NCI-H2081 (cell line): ENCODE data around the gene PTPRN2.

Source experiments
- DNase-seq, 2 experiments: peaks; one replicate each; lab custom pipeline; 2025; lab: John Stamatoyannopoulos, UW

Gene PTPRN2

DNA sequence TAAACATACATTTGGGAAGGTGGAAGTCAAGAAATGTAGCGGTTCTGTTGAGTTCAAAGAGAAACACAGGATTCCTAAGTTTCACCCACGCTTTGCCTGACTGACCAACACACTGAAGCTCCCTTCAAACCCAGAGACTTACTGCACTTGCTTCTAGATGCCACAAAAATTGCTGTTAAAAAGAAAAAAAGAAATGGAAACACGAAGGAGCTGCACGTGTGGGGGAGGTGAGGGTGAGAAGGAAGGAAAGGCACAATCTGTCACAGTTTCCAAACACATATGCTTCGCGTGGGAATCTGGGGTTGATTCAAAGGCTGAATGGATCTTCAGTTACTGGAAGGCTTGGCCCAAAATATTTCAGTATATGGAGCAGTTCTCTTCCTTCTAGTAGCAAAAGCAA, 755.2 kb downstream of the PTPRN2 start:
- DNase-seq: no peak

DNA sequence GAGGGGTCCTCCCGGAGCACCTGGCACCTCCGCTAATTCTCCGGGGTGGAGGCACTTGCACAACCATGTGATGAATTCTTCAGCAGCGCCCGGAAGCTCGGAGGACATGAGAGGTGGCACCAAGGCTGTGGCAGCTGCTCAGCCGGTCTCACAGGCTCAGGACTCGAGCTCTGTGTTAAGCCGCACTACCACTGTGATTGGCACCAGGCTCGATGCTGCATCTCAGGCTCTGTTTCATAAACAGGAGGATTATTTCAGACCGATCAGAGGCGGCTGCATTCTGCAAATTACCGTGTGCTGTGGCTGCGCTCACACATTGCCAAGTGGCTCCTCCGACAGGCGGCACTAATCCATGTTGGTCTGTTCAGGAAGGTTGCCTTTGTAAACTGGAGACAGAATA, 755.6 kb downstream of the PTPRN2 start:
- DNase-seq: no peak

DNA sequence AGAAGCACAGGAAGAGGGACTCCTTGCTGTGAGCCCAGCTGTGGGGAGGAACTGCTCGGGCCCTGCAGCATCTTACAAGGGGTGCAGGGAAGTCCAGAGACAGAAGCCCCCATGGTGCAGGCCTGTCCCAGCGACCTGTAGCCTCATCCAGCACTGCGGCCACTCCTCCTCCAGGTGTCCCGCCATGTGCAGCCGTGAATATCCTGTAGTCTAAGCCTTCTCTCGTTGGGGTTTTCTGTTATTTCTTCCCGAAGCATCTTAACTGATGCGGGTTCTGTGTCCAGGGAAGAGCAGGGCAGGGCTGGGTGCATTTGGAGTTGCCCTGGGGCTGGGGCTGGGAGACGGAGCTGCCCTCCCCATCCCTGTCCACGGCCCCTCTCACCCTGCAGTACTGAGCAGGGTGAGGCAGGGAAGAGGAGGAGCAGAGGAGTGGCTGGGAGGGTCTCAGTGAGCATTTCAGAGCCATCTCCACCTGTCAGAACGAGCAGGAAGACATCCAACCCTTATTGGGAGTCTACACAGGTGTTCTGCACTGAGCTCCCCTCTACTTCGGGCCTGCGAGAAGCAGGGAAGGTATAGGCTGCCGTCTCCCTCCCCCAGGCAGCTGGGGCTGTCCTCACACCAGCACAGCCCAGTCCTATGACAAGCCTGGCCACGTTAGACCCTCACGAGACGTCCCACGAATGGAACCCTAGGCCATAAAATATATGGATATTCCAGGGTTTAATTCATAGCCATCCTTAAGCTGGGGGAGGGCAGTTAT, 756.3 kb downstream of the PTPRN2 start:
- no peak for DNase-seq

DNA sequence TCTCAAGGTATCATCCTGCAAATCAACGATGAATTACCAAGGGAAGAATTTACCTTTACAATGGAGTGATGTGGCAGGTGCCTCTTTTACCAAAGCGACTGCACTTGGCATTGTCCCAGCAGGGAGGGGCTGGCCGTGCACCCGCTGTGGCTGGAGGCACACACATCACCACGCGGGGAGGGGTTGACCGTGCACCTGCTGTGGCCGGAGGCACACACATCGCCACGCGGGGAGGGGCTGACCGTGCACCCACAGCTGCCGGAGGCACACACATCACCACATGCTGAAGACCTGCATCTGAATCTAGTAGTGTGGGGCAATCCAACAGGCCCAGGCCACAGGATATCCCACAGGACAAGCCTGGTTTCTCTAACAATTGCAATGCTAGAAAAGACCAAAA, 757.3 kb downstream of the PTPRN2 start:
- peak; percentile 88 to 92 for DNase-seq

DNA sequence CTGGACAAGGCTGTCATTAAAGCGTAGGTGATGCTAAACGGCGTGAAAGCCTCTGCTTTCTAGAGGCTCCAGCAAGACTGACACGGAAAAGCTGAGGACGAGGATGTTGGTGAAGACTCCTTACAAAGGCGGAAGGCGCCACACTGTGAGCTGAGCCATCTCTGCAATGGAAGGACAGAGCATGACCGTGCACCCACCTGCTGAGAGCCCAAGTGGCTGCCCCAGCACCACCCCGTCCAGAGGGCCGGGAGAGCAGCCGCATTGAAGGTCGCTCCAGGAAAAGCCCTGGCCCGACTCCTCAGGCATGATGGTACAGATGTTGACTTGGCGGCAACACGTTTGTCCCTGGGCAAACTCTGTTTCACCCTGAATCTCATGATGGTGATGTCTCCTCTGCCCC, 758.1 kb downstream of the PTPRN2 start:
- no peak for DNase-seq

DNA sequence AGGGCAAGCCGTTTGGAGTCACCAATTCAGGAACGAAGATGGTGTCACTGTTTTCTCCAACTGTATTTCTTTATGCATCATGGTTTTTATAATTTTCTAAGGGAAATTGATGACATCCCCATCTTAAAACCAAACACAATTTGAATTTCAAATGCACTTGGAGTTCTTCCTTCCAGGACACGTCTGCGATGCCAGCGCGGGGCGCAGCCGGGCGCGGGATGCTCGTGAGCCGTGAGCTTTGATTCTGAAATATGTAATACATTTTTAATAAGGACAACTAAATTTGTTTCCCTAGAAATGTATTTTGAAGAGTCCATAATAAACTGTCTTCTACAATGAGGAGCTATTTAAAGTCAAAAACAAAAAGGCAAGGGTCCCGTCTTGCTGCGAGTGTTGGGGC, 758.7 kb downstream of the PTPRN2 start:
- no peak for DNase-seq

DNA sequence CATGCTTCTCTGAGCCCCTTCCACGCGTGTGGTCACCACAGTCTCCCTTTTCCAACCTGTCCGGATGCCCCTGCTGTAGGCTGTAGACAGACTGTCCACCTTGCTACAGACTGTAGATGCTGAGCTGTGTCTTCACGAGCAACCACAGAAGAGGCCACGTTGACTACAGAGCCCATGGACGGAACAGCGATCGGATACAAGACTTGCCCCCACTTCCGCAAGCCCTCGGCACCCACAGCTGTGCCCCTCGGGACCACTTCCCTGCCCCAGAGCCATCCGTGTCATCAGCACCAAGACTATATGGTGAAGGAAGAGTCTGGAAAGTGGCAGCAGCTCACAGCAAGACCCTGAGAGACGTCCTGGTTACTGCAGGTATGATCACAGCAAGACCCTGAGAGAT, 759.4 kb downstream of the PTPRN2 start:
- DNase-seq: no peak

DNA sequence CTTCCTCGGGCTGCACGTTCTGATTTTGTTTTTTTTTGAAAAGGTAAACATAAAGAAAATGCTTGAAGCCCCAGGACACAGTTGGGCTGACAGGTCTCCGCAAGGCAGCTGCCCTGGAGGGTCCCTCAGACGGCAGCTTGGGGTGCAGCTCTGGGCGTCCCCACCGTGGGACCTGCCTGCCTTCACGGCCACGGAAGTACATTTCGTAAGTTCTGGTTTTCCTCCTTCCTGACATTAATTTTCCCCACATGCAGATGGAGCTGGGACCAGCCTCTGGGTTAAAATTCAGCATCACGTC, 759.8 kb downstream of the PTPRN2 start:
- DNase-seq: no peak

DNA sequence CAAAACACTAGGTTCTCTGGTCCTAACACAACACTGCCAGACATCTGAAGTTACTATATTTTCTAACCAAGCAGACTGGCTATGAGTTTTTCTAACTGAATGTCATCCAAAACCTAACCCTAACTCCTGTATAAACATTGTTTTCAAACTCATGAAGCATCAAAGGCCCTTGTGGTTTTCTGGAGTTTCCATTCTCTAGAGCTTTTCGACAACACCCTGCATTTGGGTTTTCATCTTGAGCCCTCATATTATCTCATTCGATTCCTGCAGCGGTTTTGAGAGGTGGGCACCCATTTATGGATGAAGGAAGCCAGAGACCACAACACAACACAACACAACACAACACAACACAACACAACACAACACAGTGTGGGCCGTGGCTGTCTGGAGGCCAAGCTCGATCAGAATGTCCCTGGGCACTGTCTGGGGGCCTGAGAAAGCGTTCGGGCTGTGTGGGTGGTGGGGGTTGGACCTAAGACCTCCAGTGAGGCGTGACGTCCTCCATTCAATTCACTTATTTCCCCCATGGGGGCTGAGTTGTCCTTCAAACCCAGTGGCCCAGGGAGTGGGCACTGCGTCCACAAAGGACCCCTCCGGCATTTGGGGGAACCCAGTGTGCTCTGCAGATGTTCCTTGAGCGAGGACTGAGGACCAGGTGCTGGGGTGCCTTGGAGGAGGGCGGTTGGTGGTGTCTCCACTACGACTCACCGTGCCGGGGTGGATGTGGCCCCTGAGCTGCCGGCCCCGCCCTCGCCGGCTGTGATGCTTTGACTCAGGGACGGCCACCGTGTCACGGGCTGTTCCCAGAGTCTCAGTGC, 760.4 kb downstream of the PTPRN2 start:
- no peak for DNase-seq

DNA sequence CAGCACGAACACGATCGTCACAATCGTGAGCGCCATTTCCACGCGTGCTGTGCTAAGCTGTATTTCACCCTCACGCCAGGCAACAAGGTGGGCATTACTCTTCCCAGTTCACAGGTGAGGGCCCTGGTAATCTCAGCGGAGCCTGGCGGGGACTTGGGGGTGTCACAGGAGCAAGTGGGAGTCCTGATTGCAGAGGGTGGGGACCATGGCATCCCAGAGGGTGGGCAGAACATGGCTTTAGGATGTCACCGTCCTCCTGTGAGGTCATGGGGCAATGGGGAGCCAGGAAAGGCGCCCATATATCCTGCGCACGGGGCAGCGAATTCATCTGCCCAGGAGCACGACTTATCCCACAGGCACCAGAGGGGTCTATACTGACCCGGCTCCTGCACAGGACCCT, 761.1 kb downstream of the PTPRN2 start:
- DNase-seq: no peak

DNA sequence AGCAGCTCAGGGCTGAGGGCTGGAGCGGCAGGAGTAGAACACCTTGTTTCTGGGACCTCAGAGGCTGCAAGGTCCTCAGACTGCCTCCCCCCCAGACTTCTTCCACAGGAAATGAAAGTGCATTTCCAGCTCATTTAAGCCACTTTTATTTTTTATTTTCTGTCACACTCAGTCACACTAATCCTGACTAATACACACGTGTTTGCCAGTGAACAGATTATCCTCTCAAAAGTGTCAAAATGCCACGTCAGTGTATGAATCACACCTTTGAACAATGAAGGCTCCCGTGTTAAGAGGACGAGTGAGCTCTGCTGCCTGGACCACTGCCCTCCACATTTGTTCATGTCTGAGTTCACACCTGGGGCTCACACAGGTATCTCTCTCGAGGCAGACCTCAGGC, 762.3 kb downstream of the PTPRN2 start:
- no peak for DNase-seq

DNA sequence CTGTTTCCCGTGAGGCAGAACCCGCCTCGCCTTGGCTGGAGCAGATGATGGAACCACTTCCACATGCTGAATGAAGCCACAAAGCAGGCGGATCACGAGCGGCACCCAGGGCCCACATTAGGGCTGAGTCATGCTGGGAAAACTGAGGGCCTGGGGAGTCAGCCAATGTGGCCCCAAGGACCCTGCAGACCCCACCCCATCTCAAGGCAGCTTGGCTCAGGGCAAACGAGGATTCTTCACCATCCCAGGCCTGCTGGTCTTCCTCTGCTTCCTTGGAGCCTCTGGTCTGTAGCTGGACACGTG, 762.9 kb downstream of the PTPRN2 start:
- no peak for DNase-seq

DNA sequence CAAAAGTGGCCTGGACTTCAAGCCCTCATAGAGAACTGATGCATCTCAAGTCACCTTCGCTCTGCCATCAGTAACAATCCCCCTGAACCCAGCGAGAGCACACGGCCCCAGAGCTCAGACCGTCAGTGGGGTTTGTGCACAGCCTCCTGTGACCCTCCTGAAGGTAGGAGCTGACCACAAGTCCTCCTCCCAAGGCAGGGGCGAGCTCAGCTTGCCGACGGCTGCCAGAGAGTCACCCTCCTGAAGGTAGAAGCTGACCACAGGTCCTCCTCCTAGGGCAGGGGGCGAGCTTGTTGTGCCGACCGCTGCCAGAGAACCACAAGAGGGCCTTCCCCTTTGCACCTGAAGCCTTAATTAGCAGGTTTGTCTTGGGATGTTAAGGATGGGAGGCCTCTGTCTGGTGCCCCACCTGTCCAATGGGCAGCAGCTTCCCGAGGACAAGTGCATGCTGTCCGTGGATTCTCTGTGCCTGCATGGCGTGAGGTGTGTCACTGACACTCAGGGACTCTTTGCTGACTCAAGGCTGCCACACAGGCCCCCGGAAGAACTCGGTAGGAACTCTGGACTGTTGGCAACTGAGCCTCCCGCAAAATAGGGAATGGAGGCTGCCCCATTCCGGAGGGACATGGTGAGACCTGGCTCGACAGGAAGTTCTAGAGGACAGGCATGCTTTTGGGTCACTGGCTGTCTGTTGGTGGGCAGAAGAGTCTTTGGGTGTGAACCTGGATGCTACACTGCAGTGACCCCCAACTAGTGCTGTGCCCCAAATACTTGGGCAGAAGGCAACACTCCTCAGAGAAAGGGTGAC, 763.4 kb downstream of the PTPRN2 start:
- no peak for DNase-seq

DNA sequence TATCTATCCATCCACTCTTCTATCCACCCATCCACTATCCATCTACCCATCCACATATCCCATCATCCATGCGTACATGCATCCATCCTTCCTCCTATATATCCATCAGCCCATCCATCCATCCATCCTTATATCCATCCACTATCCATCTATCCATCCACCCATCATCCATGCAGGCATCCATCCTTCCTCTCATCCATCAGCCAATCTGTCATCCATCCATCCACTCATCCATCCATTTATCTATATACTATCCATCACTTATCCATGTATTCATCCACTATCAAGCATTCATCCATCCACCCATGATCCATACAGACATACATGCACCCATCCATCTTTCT, 765.0 kb downstream of the PTPRN2 start:
- DNase-seq: no peak

DNA sequence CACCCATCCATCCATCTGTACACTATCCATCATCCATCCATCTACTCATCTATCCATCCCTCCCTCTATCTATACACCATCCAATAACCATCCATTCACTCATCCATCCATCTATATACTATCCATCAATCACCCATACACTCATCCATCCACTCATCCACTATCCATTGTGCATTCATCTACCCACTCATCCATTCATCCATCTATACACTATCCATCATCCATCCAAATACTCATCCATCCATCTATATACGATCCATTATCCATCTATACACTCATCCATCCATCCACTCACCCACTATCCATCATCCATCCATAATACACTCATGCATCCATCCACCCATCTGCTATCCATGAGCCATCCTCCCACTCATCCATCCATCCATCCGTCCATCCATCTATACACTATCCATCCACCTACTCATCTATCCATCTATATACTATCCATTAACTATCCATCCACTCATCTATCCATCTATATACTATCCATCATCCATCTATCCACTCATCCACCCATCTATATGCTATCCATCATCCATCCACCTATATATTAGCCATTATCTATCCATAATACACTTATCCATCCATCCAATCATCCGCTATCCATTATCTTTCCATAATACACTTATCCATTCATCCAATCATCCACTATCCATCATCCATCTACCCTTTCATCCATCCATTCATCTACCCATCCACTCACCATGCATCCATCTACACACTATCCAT, 765.5 kb downstream of the PTPRN2 start:
- DNase-seq: no peak

DNA sequence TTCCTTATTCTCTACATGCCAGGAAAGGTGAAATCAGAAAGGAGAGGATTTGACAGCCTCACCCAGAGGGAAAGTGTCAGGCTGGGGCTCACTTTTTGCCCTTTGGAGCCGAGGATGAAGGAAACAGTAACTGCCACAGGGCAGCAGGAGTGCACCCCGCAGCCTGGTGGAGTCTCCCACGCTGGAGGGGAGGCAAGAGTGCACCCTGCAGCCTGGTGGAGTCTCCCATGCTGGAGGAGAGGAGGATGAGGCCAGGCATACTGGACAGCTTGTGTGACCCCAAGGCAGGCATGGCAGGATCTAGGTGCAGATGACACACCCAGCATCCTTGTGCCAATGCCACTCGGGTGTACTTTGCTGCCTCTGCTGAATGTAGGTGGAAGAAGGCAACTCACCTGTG, 766.8 kb downstream of the PTPRN2 start:
- no peak for DNase-seq

DNA sequence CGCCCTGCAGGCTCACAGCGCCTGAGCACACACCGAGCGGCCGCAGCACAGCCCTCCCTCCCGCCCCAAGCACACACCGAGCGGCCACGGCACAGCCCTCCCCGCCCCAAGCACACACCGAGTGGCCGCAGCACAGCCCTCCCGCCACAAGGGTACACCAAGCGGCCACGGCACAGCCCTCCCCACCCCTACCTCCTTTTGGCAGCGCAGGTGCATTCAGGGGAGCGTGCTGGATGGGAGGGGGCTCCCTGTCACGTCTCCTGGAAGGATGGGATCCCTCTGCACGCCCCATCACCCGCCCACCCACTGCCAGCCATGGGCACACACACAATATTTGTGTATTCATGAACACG, 768.2 kb downstream of the PTPRN2 start:
- DNase-seq: no peak

DNA sequence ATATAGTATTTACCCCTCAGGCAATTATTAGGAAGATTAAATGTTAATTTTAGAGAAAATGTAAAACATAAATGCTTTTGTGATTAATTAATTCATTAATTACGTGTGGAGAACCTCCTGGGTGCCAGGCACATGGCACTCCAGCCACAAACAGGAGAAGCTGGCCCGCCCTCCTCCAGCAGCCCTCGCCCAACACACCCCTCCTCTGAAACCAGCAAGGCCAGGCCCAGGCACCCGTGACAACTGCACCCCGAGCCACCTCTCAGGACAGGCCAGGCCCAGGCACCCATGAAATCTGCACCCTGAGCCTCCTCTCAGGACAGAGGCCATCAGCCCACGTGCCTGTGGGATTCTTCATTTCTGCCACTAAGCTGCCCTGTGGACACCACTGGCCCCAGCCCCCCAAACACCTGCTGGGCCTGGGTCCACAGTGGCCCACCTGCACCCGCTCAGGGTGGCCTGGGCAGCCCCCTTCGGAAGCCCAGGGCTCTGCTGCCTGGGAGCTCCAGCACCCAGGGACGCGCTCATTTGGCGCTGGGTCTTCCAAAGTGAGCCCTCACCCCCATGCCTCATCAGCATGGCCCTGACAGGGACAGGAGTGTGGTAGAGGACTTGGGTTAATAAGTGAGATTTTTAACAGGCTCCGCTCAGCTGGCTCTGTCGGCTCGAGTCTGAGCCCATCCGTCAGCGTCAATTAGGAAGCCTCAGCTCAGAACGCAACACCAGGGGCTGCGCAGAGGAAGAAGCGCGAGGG, 768.7 kb downstream of the PTPRN2 start:
- DNase-seq: no peak

DNA sequence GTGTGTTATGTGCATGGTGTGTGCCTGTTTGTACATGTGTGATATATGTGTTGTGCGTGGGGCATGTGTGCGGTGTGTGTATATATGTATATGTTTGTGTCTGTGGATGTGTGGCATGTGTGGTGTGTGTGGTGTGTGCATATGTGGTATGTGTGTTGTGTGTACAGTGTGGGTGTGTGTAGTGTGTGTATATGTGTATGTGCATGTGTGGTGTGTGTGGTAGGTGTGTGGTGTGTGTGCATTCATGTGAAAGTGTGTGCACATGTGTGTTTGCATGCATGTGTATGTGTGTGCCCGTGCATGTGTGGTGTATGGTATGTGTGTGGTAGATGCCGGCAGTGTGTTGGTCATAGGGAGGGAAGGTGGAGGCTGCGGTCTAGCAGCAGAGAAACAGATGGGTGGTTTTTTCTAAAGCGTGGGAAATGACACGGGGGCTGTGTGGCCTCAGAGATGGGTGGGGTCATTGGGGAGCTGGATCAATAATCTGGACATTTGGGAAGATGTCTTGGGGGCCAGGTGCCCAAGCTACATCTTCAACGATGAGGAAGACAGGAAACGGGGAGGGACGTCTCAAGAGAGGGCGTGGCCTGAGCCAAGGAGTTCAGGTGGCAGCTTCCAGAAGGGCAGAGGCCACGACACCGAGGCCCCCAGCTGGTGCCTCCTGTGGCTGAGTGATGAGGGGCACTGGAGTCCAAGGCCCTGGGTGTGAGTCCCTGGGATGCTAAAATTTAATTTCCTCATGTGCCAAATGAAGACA, 769.5 kb downstream of the PTPRN2 start:
- no peak for DNase-seq

DNA sequence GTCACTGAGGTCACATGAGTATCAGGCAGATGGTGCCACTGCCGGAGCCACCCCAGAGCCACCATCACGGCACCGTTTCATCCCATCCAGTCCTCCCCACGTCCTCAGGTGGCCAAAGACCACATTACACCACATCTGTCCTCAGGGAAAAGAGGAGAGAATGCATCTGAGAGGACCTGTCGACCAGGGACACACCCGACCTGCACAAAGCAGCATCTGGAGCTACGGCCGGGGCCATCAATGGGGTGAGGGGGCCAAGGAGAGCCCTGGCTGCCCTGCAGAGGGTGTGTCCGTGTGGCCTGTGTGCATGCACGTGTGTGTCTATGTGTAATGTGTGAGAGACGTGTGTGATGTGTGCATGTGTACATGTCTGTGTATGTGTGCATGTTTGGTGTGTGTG, 770.2 kb downstream of the PTPRN2 start:
- DNase-seq: no peak

DNA sequence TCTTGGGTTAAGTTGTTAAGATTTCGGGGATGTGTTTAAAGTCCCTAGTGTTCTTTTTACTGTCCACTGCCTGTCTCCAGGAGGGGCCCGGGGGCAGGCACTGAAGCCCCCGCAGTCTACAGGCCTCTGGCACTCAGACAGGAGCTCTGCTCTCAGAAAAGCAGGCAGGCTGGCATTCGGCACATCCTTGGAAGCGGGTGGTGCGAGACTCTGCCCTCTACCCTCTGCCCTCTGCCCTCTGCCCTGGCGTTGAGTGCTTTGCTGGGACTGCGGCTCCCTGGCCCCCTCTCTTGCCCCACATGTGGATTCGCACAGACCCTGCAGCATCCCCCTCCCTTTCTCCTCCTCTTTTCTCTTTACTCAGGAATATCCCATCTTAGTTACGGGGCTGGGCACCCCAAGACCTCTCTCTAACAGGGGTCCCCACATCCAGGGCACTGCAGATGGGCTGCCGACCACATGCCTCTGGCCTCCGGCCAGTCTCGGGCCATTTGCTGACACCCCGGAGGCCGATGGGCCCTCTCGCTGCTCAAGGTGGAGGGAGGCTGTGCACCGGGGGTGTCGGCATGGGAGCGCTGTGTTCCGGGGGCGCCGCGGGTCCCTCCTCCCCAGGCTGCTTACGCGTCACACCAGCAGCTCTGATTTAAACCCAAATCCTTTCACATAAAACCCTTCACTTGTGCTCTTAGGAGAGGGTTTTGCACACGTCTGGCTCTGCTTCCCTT, 770.9 kb downstream of the PTPRN2 start:
- no peak for DNase-seq
